ENCODE measurements around the gene CDHR3.
A peak's percentile ranks its signal among the peaks of the same experiment; 100 is the strongest.

The CDHR3 gene

DNA sequence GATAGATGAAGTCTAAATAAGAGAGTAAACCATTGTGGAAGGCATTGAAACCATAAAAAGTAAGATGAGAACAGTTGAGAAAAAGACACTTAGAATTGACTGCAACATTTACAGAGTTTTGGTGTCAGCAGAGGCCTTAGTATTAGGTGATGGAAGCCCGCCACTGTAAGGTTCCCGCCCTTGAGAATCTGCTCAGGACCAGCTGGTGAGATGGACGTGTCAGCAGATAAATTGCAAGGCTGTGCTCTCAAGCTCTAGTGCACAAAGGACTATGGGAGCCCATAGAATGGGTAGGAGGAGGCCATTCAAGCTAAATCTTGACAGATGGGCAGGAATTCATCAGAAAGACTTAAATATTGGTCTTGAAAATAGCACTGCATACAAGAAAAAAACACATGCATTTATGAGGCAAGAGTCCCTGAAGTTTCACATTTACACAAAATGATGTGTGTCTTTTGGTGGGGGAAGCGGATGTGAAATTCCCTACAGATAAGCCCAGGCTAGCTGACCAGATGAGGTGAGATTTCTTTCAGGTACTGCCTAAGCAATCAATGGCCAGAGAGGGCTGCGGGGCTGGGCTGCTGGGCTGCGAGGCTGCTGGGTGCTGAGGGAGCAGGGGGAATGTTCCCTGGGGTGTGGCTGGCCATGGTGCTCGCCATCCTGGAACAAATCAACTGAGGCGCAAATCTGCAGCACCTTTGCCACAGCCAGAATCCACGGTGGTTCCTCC, 106.6 kb downstream of the CDHR3 start:
- no peak for DNase-seq

DNA sequence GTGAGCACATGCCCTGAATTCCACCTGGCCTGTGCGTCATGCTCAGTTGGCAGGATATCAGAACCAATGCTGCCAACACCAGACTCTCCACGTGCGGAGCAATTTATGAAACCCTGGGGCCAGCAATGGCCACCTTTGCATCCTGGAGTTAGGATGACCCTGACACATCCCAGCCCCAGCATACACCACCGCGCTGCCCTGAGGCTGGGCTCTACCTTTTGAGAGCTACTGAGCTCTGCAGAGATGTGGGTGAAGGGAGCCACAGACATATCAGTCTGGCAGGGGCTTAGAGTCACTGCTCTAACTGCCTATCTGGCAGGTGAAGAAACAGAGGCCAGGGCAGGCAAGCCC, 107.1 kb downstream of the CDHR3 start:
- no peak for DNase-seq

- no peak for DNase-seq
Measured at GRCh38 chr7:106070567-106071254, 107.6 kb downstream of the CDHR3 start.

DNA sequence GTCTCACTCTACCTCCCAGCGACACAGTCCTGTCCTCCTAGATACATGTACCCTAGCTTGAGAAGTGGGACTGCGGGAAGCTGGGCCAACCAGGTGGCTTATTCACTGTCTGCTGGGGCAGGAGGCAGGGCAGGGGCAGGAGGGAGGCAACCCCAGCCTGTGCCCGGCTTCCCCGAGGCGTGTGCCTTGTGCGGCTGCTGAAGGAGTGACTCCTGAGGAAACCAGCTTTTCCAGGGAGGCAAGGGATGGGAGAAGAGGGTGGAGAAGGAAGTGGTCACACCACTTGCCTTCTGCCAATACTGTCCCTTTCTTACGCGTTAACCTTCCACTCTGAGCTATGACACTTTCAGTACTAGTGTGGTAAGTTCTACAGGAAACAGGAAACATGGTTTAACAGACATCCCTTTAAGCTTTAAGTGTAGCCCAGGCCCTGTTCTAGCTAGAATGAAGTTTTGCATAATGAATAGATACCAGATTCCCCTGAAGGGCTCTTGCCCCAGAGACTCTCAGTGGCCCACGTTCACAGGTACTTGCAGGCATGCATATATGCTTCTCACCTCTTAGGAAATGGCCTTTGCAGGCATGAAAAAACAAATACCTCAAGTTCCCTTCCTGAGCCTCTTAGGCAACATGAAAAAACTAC, 108.4 kb downstream of the CDHR3 start:
- peak; percentile 30 for DNase-seq

- DNase-seq = no peak
Measured at GRCh38 chr7:106071999-106072714, 109.1 kb downstream of the CDHR3 start.

GRCh38 chr7:106072715-106073091, 109.6 kb downstream of the CDHR3 start:
- no peak for DNase-seq

GRCh38 chr7:106073701-106074100, 110.6 kb downstream of the CDHR3 start:
- no peak for DNase-seq

GRCh38 chr7:106074257-106074656, 111.2 kb downstream of the CDHR3 start:
- DNase-seq = no peak

DNA sequence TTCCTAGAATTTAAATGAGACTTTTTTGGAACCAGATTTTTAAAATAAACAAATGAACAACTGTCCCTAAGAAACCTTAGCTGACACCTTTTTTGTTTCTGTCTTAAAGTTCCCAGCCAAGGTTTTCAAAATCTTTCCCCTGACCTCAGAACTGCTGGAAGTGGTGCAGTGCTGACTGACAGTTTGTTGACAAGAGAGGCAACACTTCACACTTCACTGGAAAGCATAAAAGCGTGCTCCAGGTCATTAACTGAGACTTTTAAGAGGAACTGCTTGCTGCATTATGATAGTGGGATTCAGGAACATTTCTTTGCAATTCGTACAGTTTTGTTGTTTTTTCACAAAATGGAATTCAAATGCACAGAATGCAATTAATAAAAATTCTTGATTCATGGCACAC, 112.9 kb downstream of the CDHR3 start:
- no peak for DNase-seq

- no peak for DNase-seq
Measured at GRCh38 chr7:106076537-106076936, 113.5 kb downstream of the CDHR3 start.

- DNase-seq = no peak
Measured at GRCh38 chr7:106080300-106080987, 117.4 kb downstream of the CDHR3 start.

DNA sequence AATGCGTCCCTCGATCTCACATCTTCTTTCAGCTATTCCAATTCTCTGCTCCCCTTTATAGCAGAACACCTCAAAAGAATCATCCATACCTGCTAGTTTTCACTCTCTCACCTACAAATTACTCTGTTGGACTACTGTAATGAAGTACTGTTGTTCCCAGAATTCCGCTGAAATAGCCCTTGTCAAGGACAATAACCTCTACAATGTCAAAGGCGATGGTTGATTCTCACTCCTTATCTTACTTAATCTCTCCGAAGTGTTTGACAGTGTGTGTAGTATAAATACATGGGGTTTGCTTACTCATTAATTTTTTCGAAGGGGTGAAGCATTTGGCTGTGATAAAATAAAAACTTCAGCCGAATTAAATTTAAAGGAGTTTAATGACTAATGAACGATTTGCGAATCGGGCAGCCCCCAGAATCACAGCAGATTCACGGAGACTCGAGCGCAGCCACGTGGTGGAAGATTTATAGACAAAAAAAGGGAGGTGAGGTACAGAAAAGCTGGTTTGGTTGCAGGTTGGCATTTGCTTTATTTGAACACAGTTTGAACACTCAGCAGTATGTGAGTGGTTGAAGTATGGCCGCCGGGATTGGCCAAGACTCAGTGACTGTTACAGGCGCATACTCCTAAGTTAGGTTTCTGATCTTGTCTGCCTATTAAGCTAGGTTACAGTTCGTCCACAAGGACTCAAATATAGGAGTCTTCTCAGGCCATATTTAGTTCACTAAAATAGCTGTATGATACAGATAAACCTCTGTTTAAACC, 119.2 kb downstream of the CDHR3 start:
- no peak for DNase-seq
